ENCODE measurements around the gene TSPAN18. TPM values are rescaled to one million over a fixed set of nuclear protein-coding genes. Genes with fewer than 3 reads are reported as not detected.

The TSPAN18 gene
- polyA plus RNA-seq, 1 of the 3 experiments (the other 2 are of a cell fraction), result 0.72 TPM

GRCh38 chr11:44943118-44943517 lies 216.4 kb downstream of the TSPAN18 start:
- no peak overlapping the region for H2AFZ ChIP-seq (ENCODE audit: low read depth)
- H3K36me3 ChIP-seq (replicated peaks in 1 of 2; ENCODE audit: control insufficient read depth in 1 of 2, insufficient read depth in 2 of 2, low read length in 1 of 2), result no peaks in the 10 kb centered on the region
- no peaks in the 10 kb centered on the region for H3K79me2 ChIP-seq (ENCODE audit: insufficient read depth)
- TF ChIP-seq JUND (IDR thresholded peaks at IDR 0.05) (no peak), POLR2AphosphoS5 (IDR thresholded peaks at IDR 0.05; ENCODE audit: low read depth, low read length) (no peak), REST (IDR thresholded peaks at IDR 0.05; ENCODE audit: low read depth, low read length) (no peak), RCOR1 (IDR thresholded peaks at IDR 0.05; ENCODE audit: low read length) (no peak)
- H3K9me3 ChIP-seq, result no peaks in the 10 kb centered on the region
- H3K9ac ChIP-seq, result no peak overlapping the region
- 99% methylated on average over 6 of the region's 7 CpGs for WGBS (ENCODE audit: low lambda C conversion rate)
- no peak for DNase-seq
- ChIA-PET POLR2A (no interaction called here), CTCF (interaction anchor here (1.3 to 24.2 kb wide), 4 partner anchors 11 to 156 kb away, joined by 3 to 1245 read pairs (median 55); no protein-coding TSS in a partner anchor)
- no peak overlapping the region for H3K4me3 ChIP-seq (ENCODE audit: low read depth in 2 of 2, low read length in 1 of 2)
- H3K9me2 ChIP-seq, result no peaks in the 10 kb centered on the region
- H3F3A ChIP-seq (replicated peaks; ENCODE audit: insufficient read depth), result peaks cover 3% of the 10 kb centered on the region
- peaks cover 40% of the 10 kb centered on the region for H4K20me1 ChIP-seq (ENCODE audit: insufficient read depth)
- H3K4me1 ChIP-seq (ENCODE audit: control insufficient read depth in 1 of 2, insufficient read depth in 2 of 2, low read depth in 1 of 2, low read length in 1 of 2), result peaks cover 0 to 8% of the 10 kb centered on the region in 2 experiments; a peak in 1 of 4 replicates
- H3K27ac ChIP-seq (ENCODE audit: low read depth in 2 of 2, low read length in 1 of 2), result no peak overlapping the region
- no peak overlapping the region for H3K4me2 ChIP-seq
- H3K27me3 ChIP-seq (ENCODE audit: insufficient read depth), result no peaks in the 10 kb centered on the region

GRCh38 chr11:44943696-44944095 lies 216.9 kb downstream of the TSPAN18 start:
- Histone ChIP-seq H3K4me3 (ENCODE audit: low read depth in 2 of 2, low read length in 1 of 2) (no peak overlapping the region), H3K27ac (ENCODE audit: low read depth in 2 of 2, low read length in 1 of 2) (no peak overlapping the region), H3K4me2 (no peak overlapping the region), H3K27me3 (ENCODE audit: insufficient read depth) (no peaks in the 10 kb centered on the region), H3K36me3 (replicated peaks in 1 of 2; ENCODE audit: control insufficient read depth in 1 of 2, insufficient read depth in 2 of 2, low read length in 1 of 2) (no peaks in the 10 kb centered on the region), H3K9me2 (no peaks in the 10 kb centered on the region), H3K79me2 (ENCODE audit: insufficient read depth) (no peaks in the 10 kb centered on the region), H4K20me1 (ENCODE audit: insufficient read depth) (peaks cover 46% of the 10 kb centered on the region), H2AFZ (ENCODE audit: low read depth) (no peak overlapping the region), H3K9me3 (no peaks in the 10 kb centered on the region), H3K9ac (no peak overlapping the region), H3F3A (replicated peaks; ENCODE audit: insufficient read depth) (peaks cover 3% of the 10 kb centered on the region), H3K4me1 (ENCODE audit: control insufficient read depth in 1 of 2, insufficient read depth in 2 of 2, low read depth in 1 of 2, low read length in 1 of 2) (peaks cover 0 to 5% of the 10 kb centered on the region in 2 experiments; a peak in 1 of 4 replicates)
- WGBS (ENCODE audit: low lambda C conversion rate), result 100% methylated on average over 4 of the region's 7 CpGs
- TF ChIP-seq MXI1 (IDR thresholded peaks at IDR 0.05; ENCODE audit: low read depth, low read length), result no peak
- no peak for DNase-seq
- ChIA-PET POLR2A (no interaction called here), CTCF (interaction anchor here (1.0 to 24.2 kb wide), 5 partner anchors 5 to 289 kb away, joined by 3 to 1245 read pairs (median 4); no protein-coding TSS in a partner anchor)

GRCh38 chr11:44944181-44944852 lies 217.6 kb downstream of the TSPAN18 start:
- H4K20me1 ChIP-seq (ENCODE audit: insufficient read depth), result peaks cover 48% of the 10 kb centered on the region
- DNase-seq, result no peak
- H2AFZ ChIP-seq (ENCODE audit: low read depth), result no peak overlapping the region
- peaks cover 3% of the 10 kb centered on the region for H3F3A ChIP-seq (replicated peaks; ENCODE audit: insufficient read depth)
- no peak overlapping the region for H3K4me3 ChIP-seq (ENCODE audit: low read depth in 2 of 2, low read length in 1 of 2)
- H3K4me2 ChIP-seq, result no peak overlapping the region
- no peak overlapping the region for H3K9ac ChIP-seq
- no peak overlapping the region for H3K27ac ChIP-seq (ENCODE audit: low read depth in 2 of 2, low read length in 1 of 2)
- H3K36me3 ChIP-seq (replicated peaks in 1 of 2; ENCODE audit: control insufficient read depth in 1 of 2, insufficient read depth in 2 of 2, low read length in 1 of 2), result no peaks in the 10 kb centered on the region
- CTCF ChIA-PET, result interaction anchor here (0.6 to 24.2 kb wide), 5 partner anchors 6 to 289 kb away, joined by 3 to 1245 read pairs (median 22); no protein-coding TSS in a partner anchor
- peaks cover 0 to 5% of the 10 kb centered on the region in 2 experiments; a peak in 1 of 4 replicates for H3K4me1 ChIP-seq (ENCODE audit: control insufficient read depth in 1 of 2, insufficient read depth in 2 of 2, low read depth in 1 of 2, low read length in 1 of 2)
- no peaks in the 10 kb centered on the region for H3K27me3 ChIP-seq (ENCODE audit: insufficient read depth)
- H3K9me3 ChIP-seq, result no peaks in the 10 kb centered on the region
- 91% methylated on average over 7 of the region's 7 CpGs for WGBS (ENCODE audit: low lambda C conversion rate)
- POLR2A ChIA-PET, result no interaction called here
- no peaks in the 10 kb centered on the region for H3K9me2 ChIP-seq
- TF ChIP-seq RFX5 (IDR thresholded peaks at IDR 0.05; ENCODE audit: low read length), result no peak
- TF ChIP-seq EP300 (IDR thresholded peaks at IDR 0.05; ENCODE audit: borderline replicate concordance in 1 of 2, low read depth in 1 of 2, low read length in 1 of 2), result no peak
- TF ChIP-seq GATA2 (CRISPR knock-in tag; IDR thresholded peaks at IDR 0.05), result peak; percentile 31; the same call in 1 of the 2 replicates
- TF ChIP-seq RCOR1 (IDR thresholded peaks at IDR 0.05; ENCODE audit: low read length), result peak; percentile 26; the same call in 1 of the 2 replicates
- no peak for TF ChIP-seq TAF1 (IDR thresholded peaks at IDR 0.05; ENCODE audit: borderline replicate concordance, low read depth, low read length)
- TF ChIP-seq RAD21 (IDR thresholded peaks at IDR 0.05; ENCODE audit: low read length), result no peak
- TF ChIP-seq FOXJ3 (CRISPR knock-in tag; IDR thresholded peaks at IDR 0.05), result no peak
- TF ChIP-seq SIN3A (IDR thresholded peaks at IDR 0.05; ENCODE audit: borderline replicate concordance, low read depth, low read length), result no peak
- TF ChIP-seq RXRA (IDR thresholded peaks at IDR 0.05; ENCODE audit: borderline replicate concordance, low read depth), result no peak
- TF ChIP-seq CTCF (IDR thresholded peaks at IDR 0.05), result no peak
- TF ChIP-seq FOSL2 (IDR thresholded peaks at IDR 0.05; ENCODE audit: borderline replicate concordance, low read depth), result no peak
- TF ChIP-seq CHD2 (IDR thresholded peaks at IDR 0.05; ENCODE audit: low read length, partially characterized antibody), result no peak
- H3K79me2 ChIP-seq (ENCODE audit: insufficient read depth), result no peaks in the 10 kb centered on the region
